CD4-positive, alpha-beta T cell treated with Interleukin-4 for 1 hour (primary cell): ENCODE measurements around the gene GALNT15.

Experiments
- DNase-seq, 2 donors: peaks; one replicate each; pipeline ENCODE4 v3.0.0-alpha.2; 2020 to 2022

Gene GALNT15

DNA sequence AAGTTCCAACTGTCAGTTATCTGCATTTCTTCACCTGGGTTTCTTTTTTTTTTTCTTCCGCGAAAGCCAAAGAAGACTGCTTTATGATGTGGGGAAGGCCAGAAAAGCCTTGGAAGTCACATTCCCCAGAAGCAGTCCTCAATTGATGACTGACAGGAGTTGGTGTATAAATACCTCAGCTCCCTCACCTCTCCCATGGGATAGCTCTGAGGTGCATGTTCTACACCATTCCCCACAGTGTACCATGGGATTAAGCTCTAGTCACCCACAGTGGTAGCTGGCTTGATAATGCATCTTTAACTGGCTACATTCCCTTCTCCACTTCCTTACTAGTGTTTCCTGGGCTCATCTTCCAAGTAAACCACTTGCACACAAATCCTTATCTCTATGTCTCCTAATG is 59.8 kb downstream of the GALNT15 start:
- DNase-seq, result no peak

DNA sequence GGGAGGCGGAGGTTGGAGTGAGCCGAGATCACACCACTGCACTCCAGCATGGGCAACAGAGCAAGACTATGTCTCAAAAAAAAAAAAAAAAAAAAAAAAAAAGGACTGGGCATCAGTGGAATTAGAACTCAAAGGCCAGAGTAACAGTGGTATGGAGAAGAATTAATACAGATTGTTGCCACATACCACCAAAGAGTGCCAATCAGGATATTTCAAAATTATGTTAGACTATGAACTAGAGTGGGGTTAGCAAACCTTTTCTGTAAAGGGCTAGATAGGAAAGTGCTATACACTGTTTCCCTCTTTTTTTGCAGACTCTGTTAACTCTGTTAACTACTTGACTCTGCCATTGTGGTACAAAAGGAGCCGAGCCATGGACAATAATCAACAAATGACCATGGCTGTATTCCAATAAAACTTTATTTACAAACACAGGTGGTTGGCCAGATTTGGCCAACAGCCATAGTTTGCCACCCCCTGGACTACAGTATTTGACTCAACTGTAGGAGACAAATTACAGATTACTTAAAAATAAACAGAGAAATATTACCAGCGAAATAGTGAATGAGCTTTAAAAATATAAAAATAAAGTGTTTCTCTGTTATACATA is 61.7 kb downstream of the GALNT15 start:
- no peak for DNase-seq

DNA sequence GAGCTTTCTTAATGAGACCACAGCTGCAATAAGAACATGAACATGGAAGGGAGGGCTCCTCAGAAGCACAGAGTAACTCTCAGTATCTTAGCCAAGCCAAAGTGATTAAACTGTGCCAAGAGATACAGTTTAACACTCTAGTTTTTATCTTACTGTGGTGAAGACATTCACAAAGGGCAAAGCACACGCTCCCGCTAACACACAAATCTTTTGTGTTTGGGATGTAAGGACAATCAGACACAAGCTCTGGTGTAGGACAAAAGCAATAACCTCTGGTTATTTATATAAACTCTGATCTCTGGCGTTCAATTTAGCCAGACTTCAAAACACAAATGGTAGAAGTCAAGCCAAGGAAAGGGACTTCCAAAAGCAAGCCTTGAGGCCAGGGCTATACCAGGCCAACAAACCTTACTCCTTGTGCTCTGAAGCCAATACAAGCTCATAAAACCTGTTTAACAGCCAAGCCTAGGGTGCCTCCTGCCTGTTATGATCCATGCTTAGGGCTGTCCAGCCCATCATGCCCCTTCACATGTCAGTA is 62.4 kb downstream of the GALNT15 start:
- no peak for DNase-seq

DNA sequence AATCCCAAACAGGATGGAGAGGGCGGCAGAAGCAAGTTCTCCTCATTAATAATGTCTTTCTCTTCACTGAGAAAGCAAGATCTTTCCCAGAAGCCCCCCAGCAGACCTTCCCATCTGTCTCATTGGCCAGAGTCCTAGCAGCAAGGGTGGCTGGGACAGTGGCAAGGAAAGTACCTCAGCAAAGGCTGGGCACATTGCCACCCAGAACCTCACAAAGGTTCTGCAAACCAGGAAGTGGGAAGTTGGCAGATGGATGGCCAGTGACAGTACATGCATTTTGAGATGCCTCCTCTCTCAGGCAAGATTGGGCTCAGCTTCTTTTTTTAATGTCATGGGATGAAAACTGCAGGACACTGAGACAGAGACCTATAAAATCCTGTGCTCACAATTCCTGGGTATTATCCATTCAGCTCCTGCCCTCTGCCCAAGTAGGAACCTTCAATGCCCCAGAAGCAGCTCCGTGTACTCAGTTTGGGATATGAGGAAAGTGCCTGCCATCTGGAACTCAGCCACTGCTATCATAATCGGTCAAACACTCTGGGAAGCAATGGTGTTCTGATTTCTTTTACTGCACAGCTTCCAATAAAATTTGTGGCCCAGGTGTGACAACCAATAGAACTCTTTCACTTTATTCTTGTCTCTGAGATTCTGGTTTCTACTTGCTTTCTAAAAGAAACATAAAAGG is 64.7 kb downstream of the GALNT15 start:
- DNase-seq, result no peak

DNA sequence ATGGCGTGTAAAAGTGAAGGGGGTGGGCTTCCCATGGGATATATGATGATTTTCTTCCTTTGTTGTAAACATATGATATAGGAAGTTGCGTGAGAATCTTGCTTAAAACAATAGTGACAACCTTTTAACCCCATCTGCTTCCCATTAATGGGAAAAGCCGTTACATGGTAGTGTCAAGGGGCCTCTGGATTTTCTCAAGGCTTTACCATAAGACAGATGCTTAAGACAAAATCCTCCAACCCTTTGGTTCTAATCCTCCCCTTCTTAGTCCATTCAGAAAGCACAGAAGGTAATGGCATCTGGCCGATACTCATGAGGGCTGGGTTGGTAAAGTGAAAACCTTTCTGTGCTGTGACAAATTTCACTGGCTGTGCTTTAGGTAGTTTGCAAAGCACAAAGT is 65.3 kb downstream of the GALNT15 start:
- no peak for DNase-seq

DNA sequence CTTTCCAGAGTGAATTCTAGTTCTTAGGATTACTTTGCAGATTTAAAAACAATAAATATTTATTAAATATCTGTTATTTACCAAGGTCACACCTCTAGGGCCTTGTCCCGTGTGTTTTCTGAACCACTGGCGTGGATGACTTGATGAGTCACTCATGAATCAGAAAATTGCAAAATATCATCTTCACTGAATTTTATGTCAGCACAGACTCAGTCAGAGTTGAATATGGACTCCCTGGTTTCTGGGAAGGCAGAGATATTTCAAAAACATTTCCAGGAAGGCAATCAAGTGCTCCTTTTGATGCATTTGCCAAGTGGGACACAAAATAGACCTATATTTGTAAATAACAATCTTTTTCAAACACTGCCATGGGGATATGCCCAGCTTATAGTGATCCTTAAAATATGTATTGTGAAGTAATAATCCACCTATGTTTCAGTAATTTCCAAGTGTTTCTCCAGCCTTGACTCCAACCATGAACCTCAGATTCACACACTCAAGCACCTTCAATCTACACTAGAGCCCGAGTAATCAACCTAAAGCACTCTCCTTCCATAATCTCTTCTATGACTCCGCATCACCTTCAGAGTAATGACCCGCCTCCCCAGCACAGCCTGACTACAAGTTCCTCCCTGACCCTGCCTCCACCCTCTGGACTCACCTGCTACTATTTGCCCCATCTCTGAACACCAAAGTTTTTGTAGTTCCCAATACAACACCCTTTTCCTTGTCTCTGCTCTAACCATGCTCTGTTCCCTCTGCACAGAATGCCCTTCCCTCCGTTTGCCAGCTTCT is 65.9 kb downstream of the GALNT15 start:
- DNase-seq, result no peak

DNA sequence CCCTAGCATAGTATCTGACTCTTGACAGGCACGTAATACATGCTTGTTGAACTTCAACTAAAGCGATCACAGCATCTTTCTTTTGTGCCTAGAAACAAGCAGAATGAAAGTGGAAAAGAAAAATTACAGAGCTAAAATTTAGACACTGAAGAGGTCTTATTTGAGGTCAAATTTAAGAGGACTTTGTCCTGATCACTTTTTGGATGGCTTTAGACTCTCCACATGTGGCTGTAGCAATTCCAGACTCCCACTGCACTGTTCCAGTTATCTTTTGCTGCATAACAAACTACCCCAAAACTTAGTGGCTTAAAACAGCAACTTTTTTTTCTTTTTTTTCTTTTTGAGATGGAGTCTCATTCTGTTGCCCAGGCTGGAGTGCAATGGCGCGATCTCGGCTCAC is 66.7 kb downstream of the GALNT15 start:
- no peak for DNase-seq

DNA sequence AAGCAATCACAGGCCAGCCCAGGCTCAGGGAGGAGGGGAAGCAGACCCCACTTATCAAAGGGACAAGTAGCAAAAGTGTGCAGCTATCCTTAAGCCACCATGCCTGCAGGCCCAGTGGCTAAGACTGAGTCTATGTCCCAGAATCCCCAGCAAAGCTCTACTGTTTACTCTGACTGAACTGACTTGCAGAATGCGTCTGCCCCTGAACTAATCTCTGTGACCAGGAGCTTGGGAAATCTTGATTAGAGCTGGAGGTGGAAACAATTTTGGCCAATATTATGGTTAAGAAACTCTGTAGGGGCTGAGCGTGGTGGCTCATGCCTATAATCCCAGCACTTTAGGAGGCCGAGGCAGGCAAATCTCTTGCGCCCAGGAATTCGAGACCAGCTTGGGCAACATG is 67.7 kb downstream of the GALNT15 start:
- no peak for DNase-seq

DNA sequence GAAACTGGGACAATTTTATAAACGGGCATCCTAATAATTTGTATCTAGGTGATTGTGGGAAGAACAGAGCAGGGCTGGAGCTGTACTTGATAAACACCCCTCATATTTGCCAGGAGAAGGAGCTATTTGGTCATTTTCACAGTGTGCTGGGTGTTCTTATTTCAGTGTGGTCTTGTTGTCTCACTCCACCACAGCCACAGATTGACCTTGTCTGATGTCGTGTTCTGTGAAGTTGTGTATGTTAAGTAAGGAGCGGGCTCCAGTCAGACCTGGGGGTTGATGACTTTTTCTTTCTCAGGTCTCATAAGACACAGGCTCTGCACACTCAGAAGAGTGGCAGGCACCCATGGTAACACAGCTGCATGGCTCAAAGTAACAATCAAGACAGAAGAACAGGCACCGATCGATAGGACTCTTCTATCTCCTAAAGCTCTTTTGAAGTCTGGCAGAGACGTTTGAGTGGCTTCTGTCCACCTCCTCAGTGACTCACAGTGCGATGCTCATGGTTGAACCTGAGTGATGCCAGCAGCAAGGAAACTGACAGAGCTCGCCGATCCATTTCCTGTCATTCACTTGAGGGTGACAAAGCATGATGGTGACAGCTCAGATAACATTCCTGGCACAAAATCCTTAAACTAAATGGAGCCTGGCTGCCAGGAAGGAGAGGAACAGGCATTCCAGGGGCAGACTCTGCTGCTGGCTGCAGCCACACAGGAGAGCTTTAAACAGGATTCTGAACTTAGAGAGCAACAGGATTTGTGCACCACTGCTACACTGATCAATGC is 69.4 kb downstream of the GALNT15 start:
- no peak for DNase-seq

DNA sequence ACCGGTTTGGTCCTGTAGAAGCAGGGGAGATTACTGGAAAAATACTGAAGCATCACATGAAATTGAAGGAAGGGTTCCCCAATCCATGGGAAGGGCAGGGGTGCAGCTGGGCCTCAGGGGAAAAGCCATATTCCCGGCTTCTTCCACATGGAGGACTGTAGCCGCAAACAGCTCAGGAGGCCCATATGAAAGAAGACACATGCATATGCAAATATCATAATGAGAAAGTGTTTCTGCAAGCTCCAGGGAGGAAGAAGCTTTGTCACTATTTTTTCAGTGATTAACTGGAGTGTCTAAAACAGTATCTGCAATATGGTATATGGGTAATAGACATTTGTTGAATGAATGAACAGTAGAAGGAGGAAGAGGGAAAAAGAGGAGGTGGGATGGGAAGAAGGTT is 71.1 kb downstream of the GALNT15 start:
- no peak for DNase-seq

DNA sequence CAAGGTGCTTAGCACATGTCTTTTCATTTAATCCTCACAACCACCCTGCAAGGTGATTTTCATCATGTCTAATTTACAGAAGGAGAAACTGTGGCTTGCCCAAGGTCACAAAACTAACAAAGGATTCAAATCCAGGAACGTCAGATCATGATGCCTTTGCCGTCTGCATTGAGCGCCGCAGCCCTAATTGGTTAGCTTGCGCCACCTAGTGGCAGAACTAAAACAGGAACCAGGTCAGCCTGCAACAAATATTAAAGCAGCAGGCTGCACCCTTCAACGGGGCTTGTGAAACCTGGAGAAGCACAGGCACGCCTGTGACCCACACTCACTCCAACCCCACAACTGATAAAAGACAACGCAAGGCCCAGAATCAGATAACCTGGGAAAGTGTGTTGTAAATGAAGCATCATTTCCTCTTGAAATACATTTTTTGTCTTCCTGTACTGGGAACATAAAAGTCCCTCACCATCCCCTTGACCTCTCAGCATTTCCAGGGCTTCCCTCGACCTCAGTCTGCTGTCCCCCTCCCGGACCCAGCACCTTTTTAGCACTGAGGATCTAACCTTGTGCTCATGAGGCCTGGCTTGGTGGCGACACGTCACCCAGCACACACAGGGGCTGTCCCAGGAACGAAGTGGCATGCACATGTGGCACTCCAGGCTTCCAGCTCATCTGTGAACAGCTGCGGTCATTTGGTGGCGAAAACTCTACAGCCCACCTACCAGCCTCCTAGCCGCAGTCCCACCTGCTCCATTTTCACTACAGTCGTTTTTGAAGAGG is 73.0 kb downstream of the GALNT15 start:
- peak; percentile 78 to 81 for DNase-seq

DNA sequence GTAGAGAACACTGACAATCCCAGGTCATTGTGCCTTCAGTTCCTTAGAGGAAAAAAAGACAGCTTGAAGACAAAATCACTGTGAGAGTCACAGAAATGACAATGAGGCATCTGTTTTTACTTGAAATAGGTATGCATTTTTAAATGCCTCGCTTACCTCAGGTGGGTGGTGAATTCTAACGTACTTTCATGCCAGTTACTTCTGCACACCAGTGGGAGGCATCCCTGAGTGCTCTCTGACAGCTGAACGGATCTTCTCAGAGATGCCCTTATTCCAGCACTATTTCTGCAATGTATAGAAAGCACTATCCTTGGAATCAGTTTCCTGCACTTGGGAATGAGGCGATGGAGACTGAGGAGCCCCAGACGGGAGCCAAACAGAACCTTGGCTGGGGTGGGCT is 74.1 kb downstream of the GALNT15 start:
- DNase-seq, result no peak

DNA sequence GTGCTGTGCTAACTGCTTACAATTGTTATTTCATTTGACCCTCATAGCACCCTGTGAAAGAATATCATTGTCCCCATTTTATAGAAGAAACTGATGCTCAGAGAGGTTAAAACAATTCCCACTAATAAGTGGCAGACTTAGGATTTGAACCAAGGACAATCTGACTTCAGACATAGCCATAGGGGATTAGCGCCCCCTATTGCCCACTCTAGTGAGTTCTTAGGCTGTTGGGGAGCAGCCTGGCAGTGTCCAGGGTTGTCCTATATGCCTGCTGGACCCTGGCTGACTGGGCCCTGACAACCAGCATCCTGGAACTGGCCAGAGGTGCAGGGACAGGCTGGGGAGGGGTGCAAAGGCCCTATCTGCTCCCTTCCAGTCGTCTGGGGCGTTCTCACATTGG is 74.9 kb downstream of the GALNT15 start:
- no peak for DNase-seq

DNA sequence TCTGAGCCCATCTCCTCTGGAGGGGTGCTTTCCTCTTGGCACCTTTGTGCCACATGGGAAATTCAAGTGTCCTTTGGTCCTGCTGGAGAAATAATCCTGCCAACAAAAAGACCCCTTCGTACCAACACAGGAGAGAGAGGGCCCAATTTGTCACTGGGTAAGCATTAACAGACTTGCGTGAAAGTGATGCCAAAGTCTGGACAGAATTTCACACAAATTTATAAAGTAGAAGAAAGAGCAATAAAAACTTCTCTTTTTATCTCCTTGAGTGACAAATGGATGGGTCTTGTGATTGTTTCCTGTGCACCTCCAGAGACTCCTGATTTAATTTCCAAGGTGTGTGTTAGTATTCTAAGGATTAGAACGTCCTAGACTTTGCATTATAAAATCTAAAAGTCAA is 75.4 kb downstream of the GALNT15 start:
- no peak for DNase-seq

DNA sequence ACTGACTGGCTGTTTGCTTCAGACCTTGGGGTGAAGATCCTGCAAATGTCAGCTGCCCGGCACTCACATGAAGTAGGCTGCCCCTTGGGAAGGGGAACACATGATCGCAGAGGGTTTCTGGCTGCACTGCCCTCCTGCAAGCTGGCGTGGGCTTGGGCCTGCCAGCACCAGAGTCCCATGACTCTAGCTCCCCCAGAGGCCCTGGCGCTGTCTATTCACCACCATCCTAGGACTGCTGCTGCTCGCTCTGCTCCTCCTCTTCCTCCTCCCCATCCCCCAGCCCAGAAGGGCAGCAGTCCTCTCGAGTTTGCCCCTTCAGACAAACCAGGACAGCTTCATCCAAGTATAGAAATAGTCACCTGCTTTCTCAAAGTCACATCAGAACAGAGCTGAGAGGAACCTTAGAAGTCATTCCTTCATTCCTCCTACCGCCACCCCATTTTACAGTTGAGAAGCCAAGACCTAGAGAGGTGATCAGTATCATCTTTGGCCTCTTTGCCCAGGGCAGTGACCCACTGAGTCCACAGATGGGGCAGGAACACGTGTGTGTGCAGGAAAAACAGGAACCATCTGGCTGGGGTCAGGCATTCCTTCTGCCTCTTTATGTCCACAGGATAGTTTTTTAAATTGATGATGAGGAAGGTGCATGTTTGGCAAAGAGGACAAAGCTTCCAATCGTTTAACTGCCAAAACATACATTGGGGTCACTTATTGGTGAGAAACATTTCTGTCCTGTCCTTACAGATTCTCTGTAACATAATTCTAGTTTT is 77.0 kb downstream of the GALNT15 start:
- no peak for DNase-seq

DNA sequence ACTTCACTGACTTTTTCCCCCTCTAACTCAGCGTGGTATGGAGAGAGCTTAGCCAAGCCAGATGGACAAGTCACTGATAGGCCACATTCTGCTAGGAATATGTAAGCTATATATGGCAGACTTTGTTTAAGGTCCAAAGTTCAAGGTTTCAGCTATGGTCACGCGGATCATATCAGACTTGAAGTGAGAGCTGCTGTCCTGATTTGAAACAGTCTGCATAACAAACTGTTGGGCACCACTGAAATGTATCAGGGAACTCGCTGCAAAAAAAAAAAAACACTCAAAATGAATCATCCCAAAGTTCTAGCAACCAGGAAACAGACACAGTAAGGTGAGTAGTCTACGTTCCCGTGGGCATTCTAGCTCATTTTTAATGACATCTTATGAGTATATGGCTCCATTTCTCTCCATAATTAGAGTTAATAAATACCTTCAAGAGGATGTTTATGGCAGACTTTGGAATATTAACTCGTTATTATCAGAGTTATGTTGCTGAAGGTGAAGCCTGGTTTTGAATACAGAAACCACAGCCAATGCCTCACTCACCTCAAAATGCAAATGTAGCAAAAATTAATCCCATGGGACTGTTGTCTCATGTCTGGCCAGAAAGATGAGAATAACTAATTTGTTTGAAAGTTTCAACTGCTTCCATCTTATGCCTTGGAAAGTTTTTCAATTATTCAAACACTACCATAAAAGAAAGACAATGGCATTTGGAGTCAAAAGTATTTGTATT is 77.9 kb downstream of the GALNT15 start:
- no peak for DNase-seq

DNA sequence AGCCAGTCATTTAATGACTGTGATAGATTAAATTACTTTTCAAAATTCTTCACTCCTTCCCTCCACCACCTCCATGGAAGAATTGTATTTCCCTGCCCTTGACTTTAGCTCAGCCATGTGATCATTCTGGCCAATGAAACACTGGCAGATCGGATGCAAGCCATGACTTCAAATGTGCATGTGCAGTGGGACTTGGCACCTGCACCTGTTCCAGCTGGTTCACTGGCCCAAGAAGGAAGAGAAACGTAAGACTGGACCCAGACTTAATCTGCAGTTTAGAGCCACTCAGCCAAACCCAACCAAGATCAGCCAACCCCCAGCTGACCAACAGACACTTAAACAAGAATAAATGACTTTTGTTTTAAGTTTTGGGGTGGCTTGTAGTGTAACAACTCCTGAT is 78.5 kb downstream of the GALNT15 start:
- DNase-seq, result no peak

DNA sequence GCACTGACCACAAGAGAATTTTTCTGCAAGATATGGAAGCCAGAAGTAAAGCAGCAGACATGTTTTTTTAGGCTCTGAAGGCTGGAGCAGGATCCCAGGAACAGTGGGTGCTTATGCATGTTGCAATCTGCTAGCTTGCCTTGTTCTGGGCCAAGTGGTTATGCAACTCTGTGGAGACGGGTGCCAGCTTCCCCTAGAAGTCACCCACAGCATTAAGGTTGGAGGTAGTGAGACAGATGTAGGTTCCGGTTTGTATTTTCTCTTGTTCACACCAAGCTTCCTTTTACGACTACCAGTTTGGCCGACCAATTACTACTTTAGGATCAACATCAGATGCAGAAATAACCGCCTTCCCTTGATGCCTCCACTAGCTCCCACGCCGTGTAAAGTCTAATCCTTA is 79.1 kb downstream of the GALNT15 start:
- peak in 1 of 2 donors; percentile 49 for DNase-seq

DNA sequence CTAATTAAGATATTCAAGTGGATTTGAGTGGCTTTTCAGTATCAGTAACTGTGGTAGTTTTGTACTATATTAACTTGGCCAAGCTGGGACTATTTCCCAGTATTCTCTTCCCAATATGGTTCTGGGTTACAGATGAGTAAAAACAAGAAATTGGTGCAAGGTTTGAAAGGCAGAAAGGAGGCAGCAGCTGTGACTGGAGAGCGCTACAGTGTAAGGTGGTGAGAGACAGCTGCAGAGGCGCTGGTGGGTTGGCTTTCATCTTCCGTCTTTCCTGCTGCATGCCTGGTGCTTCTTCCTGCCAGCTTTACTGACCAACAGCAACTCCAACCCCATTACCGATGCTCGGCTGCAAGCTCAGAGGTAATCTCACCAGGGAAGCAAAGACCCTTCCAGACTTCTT is 80.4 kb downstream of the GALNT15 start:
- no peak for DNase-seq

DNA sequence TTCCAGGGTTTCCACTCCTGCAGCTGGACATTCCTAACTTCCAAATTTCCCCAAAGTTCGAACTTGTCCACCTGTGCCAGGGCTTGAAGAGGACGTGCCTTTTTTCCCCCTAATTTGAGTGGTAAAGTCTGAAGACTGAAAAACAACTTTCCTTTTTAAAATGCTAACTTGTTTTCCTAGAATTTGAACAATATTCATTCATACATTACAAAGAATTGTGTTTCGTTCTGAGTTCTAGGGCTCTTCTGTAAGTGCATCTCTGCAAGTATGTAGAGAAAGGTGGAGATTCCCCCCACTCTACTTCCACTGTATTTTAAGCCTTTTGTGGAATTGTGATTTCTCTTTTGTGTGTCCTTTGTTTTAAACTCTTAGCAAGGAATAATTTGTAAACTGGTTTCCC is 80.8 kb downstream of the GALNT15 start:
- DNase-seq, result no peak

DNA sequence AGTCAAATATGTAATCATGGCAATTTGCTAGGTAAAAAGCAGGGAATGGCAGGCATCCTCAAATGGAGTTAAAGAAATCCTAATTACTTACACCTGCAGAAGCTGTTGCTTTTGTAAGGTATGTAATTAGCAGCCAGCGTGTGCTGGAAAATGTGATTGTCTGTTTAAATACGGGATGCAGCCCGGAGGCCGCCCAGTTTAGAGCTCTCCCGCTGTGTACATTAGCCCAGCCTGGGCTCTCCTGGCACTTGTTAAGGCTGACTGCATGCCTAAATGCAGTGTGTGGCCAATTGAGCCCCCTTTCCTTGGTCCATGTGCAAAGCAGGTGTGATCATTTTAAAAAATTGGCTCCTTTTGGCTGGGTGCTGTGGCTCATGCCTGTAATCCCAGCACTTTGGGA is 81.2 kb downstream of the GALNT15 start:
- DNase-seq, result no peak
